HL-60/S4 treated with phorbol 12-myristate 13-acetate at 8.2 ng/mL for 4 days and 3 days (cell line): ENCODE results near the gene CRISPLD2.
"Not testable (repeated sequence)": the region's sequence is repeated elsewhere in the genome, so short reads cannot be mapped to it uniquely, and the experiment has no call there.

Experiments
- in situ Hi-C: fragments of 300-500 bp; cut with MboI; formaldehyde crosslinking; loops from 2 replicates; pipeline ENCODE4 v1.15.0; 2022; ENCODE audit warnings: low sequenced_read_pairs

CRISPLD2 gene

DNA sequence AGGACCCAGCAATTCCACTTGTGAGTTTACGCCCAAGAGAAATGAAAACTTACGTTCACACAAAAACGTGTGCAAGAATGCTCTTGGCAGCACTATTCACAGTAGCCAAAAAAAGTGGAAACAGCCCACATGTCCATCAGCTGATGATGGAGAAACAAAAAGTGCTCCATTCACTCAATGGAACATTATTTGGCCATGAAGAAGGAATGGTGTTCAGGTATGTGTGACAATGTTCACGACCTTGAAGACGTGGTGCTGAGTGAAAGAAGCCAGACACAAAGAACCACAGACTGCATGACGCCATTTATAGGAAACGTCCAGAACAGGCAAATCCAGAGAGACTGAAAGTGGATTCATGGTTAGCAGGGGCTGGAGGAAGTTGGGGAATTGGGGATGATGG is 106.7 kb downstream of the CRISPLD2 start:
- in situ Hi-C loops, result no loop called here

DNA sequence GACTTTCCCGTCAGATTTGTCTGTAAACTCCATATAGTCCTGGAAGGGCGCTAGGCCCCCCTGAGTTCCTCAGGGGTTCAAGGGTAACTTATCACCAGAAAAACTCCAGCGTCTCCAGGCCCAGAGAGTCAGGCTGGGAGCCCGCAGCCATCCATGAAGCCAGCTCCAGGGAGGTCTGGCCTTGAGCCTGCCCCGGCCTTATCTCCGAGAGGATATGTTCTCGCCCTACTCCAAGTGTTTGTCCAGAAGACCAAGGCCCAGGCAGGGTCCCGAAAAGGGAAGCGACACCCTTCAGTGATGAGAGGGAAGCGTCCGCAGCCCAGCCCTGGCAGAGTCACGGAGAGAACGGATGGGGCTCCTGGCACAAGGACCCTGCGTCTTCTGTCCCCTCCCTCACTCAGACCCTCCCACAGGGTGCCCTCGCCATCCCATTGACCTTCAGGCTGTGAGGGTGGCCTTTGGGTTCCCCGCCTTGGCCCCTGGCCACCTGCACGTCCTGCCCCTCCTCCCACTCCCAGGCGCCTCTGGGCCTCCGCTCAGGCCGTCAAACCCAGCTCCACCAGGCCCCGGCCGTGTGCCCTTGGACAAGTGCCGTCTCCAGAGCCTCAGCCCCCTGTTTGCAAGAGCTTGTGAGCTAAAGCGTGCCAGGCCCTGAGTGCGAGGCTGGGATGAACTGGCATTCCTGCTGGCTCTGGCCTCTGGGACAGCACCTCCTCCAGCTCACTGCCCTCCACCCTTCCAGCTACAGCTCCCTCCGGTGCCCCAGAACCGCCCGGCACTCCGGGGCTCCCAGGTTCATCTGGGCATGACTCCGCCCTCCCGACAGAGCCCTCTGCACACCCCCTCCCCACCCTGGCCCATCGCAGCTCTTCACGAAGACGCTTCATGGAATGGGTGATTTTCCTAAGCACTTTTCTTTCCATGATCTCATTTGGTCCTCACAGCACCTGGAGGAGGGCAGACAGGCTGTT is 108.1 kb downstream of the CRISPLD2 start:
- in situ Hi-C loops, result no loop called here

DNA sequence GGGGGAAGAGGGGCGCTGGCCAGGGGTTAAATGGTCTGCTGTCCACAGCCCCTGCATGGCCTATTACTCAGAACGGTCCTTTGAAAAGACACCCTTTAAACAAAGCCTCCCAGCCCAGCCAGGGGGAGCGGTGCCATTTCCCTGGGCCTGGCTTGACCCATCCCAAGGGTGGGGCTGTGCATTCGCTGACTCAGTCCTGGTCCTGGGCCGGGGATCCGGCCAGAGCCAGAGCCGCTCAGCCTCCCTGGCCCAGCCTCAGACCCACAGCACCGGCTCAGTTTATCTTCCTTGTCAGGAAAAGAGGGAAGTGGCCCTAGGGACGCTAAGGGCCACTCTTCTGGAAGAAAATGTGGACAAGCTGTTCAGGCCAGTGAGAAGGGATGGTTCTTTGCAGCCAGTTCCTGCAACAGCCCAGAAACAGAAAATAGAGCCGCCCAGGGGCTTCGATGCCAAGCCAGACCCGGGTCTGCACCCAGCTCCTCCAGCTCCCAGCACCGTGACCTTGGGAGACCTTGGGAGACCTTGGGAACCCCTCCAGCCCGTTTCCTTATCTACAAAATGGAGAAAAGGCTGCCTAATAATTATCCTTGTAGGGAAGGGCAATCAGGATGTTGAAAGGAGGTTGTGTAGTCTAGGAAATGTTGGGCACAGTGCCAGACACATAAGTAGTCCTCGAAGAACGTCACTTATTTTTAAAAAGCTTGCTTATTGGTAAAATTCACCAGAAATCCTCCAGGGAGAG is 109.1 kb downstream of the CRISPLD2 start:
- in situ Hi-C loops, result no loop called here

DNA sequence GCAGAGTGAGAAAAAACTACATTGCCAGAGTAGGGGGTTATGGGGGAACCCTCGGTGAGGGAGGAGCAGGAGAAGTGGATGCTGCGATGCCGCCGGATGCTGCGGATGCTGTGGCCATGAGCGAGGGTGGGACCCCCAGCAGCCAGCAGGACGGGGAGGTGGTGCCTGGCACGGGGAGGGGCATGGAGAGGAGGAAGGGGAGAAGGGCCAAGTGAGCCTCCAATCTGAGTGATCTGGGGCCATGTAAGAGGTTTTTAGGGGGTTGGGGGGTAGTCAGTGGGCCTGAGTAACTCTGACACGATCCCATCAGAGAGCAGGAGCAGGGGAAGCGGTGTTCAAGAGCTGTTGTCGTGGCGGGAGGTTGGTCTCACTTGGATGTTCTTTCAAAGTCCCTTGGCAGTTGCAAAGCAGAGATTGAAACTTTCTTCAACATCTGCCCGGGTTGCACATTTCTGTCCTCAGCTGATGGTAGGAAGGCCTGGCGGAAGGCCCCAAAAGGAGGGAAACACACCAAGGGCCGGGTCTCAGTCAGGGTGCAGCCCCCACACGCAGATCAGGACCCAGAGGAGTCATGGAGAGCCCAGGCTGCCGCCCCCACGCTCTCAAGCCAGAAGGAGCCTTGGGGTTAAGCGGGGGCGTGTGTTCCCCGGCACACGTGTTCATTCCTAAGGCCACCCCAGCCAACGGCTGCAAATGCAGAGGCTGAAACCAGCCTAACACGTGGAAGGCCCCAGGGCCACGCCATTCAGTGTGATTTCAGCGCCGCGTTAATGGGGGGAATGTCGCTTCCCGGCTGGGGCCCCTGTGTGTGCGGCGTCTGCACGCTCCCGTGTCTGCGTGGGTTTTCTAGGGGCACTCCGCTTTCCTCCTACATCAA is 109.9 kb downstream of the CRISPLD2 start:
- in situ Hi-C loops, result no loop called here

DNA sequence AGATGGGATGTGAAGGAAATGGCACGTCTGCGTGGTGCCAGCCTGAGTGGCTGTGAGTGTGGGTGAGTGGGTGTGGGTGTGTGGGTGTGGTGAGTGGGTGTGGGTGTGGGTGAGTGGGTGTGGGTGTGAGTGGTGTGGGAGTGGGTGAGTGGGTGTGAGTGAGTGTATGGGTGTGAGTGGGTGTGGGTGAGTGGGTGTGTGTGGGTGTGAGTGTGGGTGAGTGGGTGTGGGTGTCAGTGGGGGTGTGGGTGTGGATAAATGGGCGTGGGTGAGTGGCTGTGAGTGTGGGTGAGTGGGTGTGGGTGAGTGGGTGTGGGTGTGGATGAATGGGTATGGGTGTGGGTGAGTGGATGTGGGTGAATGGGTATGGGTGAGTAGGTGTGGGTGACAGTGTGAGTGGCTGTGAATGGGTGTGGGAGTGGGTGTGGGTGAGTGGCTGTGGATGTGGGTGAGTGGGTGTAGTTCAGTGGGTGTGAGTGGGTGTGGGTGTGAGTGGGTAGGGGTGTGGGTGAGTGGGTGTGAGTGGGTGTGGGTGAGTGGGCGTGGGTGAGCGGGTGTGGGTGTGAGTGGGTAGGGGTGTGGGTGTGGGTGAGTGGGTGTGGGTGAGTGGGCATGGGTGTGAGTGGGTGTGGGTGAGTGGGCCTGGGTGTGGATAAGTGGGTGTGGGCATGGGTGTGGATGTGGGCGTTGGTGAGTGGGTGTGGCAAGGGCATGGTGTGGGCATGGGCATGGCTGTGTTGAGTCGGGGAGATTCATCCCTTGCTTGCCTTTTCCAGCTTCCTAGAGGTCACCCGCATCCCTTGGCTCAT is 110.7 kb downstream of the CRISPLD2 start:
- in situ Hi-C loops, result no loop called here

DNA sequence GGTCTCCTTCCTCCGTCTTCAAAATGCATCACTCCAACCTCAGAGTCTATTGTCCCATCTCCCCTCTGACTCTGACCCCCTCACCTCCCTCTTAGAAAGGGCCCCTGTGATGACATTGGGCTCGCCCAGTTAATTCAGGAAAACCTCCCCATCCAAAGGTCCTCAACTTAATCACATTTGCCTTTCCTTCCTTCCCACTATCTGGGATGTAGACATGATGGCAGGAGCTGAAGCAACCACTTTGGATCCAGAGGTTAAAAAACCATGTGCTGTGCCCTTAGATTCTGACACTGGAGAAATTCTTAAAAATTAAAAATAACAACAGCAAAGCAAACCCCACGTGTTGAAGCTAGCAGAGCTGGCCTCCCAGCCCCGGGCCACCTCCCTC is 111.3 kb downstream of the CRISPLD2 start:
- in situ Hi-C loops, result no loop called here

DNA sequence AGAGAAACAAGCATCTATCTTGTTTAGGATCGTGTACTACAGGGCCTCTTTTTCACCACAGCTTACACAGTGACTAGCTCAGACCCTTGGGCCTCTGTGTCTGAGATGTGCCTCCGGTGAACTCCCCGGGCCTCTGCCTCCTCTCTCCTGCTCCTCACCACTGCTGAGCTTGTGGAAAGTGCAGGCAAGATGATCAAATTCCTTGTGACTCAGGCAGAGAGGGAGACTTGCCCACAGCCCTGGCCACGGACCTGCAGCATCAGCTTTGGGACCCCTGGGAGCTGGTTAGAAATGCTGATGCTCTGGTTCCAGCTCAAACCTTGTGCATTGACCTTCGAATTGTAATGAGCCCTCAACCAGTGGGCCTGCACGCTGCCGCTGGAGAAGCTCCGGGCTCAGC is 111.7 kb downstream of the CRISPLD2 start:
- in situ Hi-C loops, result no loop called here

DNA sequence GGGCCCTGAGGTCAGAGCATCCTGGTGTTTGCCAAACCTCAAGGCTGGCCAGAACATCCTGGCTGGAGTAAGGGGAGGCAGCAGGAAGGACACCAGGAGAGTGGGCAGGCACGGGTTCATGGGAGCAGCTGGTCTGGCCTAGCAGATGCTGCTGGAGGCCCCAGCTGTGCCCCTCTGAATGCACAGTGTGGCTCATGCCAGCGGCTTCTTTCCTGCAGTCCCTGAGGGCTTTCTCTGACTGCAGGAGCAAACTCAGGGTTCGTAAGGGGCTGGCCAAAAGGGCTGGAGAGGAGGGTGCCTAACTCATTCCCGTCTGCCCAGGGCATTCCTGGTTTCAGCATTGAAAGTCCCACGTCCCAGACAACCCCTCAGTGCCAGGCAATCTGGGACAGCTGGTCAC is 112.9 kb downstream of the CRISPLD2 start:
- in situ Hi-C loops, result no loop called here

DNA sequence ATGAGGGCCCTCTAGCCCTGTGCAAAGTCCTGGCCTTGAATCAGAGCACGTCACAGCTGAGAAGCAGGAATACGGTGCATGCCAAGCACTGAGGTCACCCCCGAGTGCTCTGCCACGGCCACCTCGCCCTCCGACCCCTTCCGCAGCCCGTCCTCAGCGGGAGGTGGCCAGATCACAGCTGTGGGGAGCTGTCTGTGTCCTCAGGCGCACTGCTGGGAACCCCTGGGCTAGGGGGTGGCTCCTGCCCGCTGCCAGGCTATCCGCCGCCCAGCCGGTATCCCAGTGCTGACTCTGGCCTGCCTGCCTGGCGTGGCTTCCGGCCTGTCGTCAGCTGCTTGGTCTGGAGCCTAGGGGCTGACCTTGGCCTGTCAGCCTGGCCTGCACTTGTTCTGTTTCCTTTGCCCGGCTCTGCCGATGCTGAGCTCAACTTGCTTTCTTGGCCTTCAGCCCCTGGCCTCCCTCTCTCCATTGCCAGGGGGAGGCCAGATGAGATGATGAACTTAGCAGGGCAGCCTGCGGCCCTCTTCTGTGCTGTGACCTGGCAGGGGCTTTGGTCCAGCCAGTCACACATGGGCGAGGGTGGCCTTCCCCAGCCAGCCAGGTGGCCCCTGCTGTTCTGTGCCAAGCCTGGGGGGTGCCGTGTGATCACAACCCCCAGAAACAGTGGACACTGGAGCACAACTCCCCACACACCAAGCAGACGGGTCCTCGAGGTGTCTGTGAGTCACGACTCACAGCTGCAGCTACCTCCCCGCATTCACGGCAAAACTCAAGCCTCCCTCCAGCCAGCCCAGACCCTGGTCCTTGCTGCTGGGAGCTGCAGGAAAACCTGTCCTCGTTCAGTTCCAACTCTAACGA is 114.2 kb downstream of the CRISPLD2 start:
- in situ Hi-C loops, result no loop called here

DNA sequence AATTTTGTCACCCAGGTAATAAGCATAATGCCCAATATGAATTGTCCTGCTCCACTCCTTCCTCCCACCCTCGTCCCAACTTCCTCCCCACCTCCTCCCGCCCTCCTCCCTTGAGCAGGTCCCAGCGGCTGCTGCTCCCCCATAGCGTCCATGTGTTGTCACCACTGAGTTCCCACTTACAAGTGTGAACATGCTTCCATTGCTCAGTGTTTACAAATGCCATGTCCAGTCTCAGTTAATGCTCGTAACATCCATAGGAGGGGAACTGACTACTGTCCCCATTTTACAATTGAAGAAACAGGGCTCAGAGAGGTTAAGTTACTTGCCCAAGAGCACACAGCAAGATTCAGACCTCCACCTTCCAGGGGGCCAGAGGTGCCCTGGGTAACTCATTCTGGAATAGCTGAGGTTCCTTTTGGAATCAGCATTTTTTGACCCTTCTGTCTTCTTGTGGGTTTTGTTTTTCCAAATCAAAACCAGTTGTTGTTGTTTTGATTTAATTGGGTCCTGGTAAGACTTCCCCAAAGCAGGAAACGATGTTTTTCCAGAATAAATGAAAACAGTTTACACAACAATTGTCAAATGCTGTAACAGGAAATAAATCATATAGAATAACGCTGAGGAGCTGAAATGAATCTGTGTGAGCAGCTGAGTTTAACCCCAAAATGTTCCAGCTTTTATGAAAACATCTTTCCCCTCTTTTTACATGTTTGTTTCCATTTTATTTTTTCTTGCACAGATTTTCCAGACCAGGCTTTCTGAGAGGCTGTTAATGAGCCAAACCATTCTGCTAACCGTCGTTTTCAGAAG is 117.6 kb downstream of the CRISPLD2 start:
- in situ Hi-C loops, result no loop called here

DNA sequence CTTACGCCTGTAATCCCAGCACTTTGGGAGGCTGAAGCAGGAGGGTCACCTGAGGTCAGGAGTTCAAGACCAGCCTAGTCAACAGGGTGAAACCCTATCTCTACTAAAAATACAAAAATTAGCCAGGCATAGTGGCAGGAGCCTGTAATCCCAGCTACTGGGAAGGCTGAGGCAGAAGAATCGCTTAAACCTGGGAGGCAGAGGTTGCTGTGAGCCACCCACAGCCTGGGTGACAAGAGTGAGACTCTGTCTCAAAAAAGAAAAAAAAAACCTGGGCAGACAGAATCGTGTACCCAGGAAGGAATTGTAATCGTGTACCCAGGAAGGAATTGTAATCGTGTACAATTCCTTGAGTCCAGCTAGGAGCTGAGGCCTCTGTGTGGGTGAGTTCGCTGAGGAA is 118.8 kb downstream of the CRISPLD2 start:
- in situ Hi-C loops, result not testable (repeated sequence)

DNA sequence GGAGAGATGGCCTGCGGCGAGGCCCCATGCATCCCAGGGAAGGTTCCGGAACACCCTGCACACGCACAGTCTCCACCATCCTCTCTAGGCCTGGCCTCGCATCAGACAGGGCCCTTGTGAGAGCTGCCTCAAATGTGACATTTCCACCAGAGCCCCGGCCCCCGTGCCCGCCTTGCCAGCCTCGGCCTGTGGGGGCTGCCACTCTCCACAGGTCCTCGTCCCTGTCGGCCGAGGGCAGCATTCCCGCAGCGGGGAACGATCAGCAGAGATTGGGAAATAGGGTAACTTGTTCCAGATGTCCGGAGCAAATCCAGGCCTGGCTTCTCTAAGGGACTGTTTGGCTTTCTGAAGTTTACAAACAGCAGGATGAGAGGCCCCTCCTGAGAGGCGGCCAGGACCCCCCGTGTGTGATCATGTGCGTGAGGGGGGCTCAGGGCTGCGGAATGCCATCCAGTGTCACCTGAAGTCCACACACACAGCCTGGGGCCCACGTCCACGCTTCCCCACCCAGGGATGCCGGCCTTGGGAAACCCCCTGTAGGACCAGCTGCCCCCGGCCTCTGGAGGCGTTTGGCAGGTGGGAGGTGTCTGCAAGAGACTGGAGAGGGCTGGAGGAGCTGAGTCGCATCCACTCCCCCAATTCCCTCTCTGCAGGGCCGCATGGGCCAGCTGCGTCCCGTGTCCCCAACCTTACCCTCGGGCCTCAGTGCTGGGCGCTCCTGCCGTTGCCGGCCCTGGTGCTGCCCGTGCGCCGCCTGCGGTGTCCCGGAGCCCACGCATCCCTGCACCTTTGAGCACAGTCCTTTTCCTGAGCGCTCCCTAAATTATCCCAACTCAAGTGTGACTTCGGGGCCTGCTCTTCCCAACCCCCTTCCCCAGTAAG is 121.1 kb downstream of the CRISPLD2 start:
- in situ Hi-C loops, result no loop called here

DNA sequence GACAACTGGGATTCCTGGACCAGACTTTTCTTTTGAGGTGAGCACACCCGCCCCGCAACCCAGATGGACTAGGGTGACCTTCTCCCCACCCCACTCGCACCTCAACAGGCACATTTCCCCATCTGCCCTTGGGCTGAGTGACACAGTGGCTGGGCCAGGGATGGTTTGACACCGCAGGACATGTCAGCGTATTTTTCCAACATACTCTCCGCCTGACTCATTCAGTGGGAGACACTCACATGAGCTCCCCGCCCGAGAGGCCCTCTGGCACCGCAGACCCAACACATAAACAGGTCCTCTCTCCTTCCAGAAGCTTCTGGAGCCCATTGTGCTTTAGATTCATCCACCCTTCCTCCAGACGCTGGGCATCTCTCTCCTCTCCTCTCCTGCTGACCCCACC is 122.1 kb downstream of the CRISPLD2 start:
- in situ Hi-C loops, result no loop called here

DNA sequence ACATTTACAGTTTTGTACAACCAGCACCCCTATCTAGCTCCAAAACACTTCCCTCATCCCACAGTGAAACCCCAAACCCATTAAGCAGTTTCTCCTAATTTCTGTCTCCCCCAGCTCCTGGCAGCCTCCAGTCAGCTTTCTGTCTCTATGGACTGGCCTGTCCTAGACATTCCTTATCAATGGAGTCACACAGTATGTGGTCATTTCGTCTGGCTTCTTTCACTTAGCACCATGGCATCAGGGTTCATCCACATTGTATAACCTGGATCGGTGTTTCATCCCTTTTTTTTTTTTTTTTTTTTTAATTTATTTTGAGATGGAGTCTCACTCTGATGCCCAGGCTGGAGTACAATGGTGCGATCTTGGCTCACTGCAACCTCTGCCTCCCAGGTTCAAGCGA is 123.0 kb downstream of the CRISPLD2 start:
- in situ Hi-C loops, result no loop called here

DNA sequence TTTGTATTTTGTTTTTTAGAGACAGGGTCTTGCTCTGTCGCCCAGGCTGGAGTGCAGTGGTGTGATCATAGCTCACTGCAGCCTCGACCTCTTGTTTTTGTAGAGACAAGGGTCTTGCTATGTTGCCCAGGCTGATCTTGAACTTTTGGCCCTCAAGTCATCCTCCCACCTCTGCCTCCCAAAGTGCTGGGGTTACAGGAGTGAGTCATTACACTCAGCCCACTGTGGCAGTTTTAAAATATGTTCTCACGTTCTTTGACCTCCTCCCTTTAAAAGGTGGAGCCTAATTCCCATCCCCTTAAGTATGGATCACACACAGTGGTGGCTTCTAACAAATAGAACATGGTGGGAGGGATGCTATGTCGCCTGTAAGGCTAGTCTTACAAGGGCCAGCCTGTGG is 123.8 kb downstream of the CRISPLD2 start:
- in situ Hi-C loops, result no loop called here

DNA sequence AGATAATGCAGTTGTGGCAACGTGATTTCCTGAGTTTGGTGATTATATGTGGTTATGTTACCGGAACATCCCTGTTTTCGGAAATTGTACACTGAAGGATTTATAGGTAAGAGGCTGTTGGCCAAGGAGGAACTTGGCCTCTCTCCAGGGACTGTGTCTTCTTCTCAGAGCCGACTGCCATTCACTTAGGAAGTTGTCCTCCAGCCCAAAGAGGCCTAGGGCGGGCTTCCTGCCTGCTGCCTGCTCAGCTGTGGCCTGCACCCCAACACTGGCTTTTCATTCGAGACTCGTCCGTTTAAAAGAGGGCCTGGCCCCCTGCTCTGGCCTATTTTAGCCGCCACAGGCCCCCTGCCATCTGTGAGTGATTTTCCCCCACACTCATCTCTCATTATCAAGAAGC is 127.2 kb downstream of the CRISPLD2 start:
- in situ Hi-C loops, result no loop called here

DNA sequence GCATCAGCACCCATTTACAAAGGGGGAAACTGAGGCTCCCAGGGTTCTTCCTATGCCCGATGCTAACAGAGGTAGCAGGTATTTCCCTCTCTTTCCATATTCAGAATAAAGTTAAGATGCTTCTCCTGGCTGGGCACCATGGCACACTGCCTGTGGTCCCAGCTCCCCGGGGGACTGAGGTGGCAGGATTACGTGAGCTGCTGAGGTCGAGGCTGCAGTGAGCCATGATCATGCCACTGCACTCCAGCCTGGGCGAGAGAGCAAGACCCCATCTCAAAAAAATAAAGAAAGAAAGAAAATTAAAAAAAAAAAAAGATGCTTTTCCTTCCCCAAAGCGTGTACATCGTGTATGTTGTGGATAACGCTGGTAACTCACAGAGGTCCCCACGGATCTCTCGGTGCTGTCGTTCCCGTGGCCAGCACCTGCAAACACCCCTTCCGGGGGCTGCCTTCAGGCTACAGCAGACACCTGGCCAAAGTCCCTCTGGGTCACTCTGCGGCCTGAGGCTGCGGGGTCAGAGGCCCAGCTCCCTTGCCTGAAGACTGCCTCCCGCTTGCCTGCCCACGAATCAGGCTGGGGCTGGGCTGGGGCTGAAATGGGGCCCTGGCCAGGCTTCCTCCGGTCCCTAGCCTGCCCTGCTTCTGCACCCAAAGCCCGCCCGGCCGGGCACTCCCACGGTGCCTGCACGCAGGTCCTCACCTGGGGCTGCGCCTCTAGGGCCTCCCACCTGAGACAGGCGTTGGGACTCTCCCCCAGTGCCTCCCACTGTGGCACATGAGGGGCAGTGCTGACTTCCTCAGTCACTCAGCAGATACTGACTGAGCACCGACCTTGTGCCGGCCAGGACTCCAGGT is 128.4 kb downstream of the CRISPLD2 start:
- in situ Hi-C loops, result no loop called here
